ACC112 (cell line): ENCODE results near the gene EVX1.

Source experiments
- H2AFZ ChIP-seq: fragments of 200-600 bp; sonication (generic); one replicate; pipeline ENCODE4 v1.6.0; 2017; ENCODE audit warnings: antibody characterized with exemption, low read length; ENCODE audit not compliant: unreplicated experiment
- H3K27ac ChIP-seq: fragments of 200-600 bp; sonication (generic); 2 replicates; pipeline ENCODE4 v1.5.1; 2014; ENCODE audit warnings: low read depth, mild to moderate bottlenecking, antibody characterized with exemption, low read length, moderate library complexity
- H3K27me3 ChIP-seq: fragments of 200-600 bp; sonication (generic); 2 replicates; pipeline ENCODE4 v1.6.1; 2014; ENCODE audit warnings: mild to moderate bottlenecking, antibody characterized with exemption, low read length, moderate library complexity, mixed read lengths; ENCODE audit not compliant: insufficient read depth
- H3K36me3 ChIP-seq: fragments of 200-600 bp; sonication (generic); 2 replicates; pipeline ENCODE4 v1.6.1; 2016; ENCODE audit warnings: mild to moderate bottlenecking, antibody characterized with exemption, low read length, moderate library complexity, mixed read lengths; ENCODE audit not compliant: insufficient read depth
- H3K4me1 ChIP-seq: fragments of 200-600 bp; sonication (generic); one replicate; pipeline ENCODE4 v1.6.1; 2016; ENCODE audit warnings: low read length, mixed read lengths; ENCODE audit not compliant: insufficient read depth, unreplicated experiment, control insufficient read depth
- H3K4me3 ChIP-seq: fragments of 200-600 bp; sonication (generic); 2 replicates; pipeline ENCODE4 v1.5.1; 2014; ENCODE audit warnings: mild to moderate bottlenecking, low read depth, low read length
- H3K79me2 ChIP-seq: fragments of 200-600 bp; sonication (generic); one replicate; pipeline ENCODE4 v1.6.0; 2016; ENCODE audit warnings: low read length; ENCODE audit not compliant: control insufficient read depth, unreplicated experiment, insufficient read depth

The EVX1 gene

DNA sequence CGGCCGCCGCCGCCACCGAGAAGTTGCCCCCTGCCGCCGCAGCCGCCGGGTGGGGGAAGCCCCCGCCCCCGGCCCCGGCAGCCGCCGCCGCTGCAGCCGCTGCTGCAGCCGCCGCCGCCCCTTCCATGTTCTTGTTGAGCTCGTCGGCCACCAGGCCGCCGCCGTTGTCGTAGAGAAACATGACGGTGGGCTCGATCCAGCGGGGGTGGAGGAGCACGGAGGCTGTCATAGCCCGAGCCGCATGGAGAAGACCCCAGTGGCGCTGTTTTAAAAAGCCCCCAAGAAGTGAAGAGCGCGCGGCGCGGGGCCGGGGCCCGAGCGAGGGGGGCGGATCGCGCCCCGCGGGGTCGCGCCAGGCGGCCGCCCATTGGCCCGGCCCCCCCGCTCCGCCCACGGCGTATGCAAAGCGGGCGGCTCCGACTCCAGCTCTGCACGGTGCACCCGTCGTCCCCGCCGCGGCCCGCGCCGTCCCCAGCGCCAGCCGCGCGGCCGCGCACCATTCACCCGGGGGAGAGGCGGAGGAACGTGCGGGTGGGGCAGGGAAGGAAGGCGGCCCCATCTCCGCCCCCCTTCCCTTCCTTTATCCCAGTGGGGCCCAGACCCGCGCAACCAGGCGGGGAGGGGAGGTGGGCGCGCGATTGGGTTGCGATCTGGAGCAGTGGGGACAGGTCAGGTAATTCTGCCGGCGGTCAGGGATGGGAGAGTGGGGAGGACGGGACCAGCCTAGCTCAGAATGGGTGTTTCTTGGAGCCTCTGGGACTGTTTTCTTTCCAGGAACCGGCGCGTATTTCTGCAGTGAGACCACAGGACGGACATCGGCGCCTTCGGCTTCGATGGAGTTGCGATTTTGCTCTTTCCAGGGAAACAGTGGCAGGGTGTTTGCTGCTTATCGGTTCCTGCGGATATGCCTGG is 42.5 kb upstream of the EVX1 start, which contains the start of gene HOXA13:
Gene HOXA13 (minus strand): TSS at position 243 of the 912 bp plus-strand sequence. CDS start 14 bp downstream, at position 229.
- H3K27ac ChIP-seq, result no peak within 1 kb of the TSS
- no peaks in the 10 kb centered on the region for H3K79me2 ChIP-seq
- peaks cover 93% of the 10 kb centered on the region for H3K27me3 ChIP-seq

DNA sequence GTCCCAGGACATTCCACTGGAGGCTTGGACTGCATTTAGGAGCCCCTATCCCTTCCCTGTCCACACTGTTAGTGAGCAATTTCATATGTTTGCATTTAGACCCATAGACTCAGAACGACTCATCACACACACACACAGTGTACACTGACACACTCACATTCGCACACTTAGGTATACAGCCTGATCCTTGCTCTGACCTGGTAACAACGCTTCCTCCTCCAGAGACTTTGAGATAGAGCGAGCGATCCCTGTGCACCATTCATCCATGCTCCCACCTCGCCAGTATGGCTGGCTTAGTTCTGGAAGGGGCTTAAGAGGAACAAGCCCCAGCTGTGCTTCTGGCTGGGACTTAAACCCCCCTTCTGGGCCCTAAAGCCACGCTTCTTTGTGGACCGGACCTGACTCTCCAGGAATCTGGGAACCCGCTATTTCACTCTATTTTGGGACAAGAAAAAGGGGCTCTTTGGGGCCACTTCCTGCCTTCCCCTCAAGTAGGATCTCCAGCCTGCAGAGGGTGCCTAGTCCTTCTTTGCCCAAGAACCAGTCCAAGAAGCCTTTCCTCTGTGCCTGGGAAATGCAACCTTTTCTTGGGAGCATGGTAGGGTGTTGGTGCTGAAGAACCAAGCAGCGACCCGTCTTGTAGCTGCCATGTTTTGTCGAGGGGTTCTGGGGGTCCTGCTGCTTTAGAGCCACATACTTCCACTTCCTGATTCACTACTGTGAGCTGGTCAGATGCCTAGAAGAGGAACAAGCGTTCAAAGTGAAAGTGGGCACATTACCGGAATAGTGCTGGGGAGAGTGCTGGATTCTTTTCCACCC is 41.6 kb upstream of the EVX1 start:
- Histone ChIP-seq H2AFZ (no peak overlapping the region), H3K79me2 (no peaks in the 10 kb centered on the region), H3K4me1 (peaks cover 13% of the 10 kb centered on the region), H3K36me3 (no peaks in the 10 kb centered on the region), H3K4me3 (peak overlapping the region; percentile 75), H3K27ac (no peak overlapping the region), H3K27me3 (peaks cover 93% of the 10 kb centered on the region)

More for the DNA sequence above, 42.5 kb upstream of the EVX1 start, which contains the start of gene HOXA13:
- Histone ChIP-seq H3K4me3 (peak within 1 kb of the TSS; percentile 75), H2AFZ (peak within 1 kb of the TSS; percentile 39), H3K4me1 (peaks cover 5% of the 10 kb centered on the region), H3K36me3 (no peaks in the 10 kb centered on the region)

DNA sequence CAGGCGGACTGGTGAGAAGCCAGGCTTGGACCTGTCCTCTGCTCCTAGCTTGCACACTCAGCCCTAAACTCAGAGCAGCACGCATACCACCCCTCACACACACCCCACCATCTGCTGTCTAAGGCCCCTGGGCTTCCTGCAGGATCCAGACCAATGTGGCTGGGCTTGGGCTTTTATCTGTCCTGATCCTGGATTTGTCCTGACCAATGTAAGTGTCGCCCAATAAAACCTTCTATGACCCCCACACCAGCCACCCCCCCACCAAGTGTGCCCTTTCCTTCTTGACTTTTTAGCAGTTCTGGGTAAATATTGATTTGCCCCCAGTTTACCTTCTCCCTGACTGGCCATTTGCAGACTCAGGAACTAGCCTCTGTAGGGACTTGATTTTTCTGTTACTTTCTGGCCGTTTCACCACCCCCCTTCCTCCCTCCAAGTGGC is 41.0 kb upstream of the EVX1 start:
- H3K27me3 ChIP-seq, result peaks cover 95% of the 10 kb centered on the region
- H3K4me3 ChIP-seq, result no peak overlapping the region
- no peak overlapping the region for H2AFZ ChIP-seq

DNA sequence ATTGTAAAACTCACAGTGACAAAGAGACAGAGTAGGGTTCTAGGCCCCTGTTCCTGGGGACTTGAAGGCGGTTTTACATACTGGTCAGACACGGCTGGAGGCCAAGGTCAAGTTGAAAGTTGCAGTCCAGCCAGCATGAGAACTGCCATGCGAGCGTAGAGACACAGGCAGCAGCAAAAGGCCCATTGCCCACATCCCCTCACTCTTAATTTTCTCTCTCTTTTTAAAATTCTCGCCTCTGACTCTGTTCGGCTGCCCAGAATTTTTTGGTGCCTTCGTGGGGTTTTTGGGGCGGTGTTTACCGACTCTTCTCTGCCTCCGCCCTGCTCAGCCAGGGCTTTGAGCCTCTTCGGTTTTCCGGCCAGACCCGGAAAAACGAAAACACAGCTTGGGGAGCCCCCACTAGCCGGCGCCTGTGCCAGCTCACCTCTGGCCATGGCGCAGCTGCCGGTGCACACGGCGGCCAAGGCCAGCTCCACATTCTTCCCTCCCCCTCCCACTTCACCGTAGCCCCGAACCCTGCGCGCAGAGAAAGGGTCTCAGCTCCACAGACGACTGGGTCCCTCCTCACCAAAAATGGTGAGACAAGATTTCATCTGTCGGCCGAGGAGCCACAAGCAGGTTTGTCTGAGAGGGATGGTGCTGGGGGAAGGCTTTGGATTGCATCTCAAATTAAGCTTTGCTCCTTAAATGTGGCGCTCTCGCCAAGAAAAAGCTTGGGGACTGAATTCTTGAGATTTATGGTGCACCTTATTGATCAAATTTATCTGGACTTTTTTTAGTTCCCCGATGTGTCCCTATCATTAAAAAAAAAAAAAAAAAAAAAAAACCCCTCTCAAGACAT is 40.4 kb upstream of the EVX1 start:
- H2AFZ ChIP-seq, result no peak overlapping the region
- H3K27ac ChIP-seq, result no peak overlapping the region
- H3K79me2 ChIP-seq, result no peaks in the 10 kb centered on the region
- H3K27me3 ChIP-seq, result peaks cover 95% of the 10 kb centered on the region
- H3K4me3 ChIP-seq, result no peak overlapping the region
- no peaks in the 10 kb centered on the region for H3K36me3 ChIP-seq
- peaks cover 13% of the 10 kb centered on the region for H3K4me1 ChIP-seq

More for the DNA sequence above, 41.0 kb upstream of the EVX1 start:
- Histone ChIP-seq H3K79me2 (no peaks in the 10 kb centered on the region), H3K36me3 (no peaks in the 10 kb centered on the region), H3K27ac (no peak overlapping the region), H3K4me1 (peaks cover 13% of the 10 kb centered on the region)

DNA sequence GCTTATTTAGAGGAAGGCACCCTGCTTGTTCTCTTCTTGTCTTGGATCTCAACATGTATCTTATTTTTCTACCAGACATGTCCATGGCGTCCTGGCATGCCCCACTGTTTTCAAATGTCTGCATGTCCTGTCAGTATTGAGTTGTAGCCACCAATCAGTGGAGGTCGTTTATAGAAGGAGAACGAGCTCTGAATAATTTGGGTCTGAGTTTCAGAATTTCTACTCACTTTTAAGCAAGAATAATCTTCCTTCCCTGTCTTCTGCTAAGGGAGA is 39.8 kb upstream of the EVX1 start:
- no peak overlapping the region for H2AFZ ChIP-seq
- no peaks in the 10 kb centered on the region for H3K36me3 ChIP-seq
- H3K4me3 ChIP-seq, result no peak overlapping the region
- peaks cover 95% of the 10 kb centered on the region for H3K27me3 ChIP-seq
- H3K79me2 ChIP-seq, result no peaks in the 10 kb centered on the region
- H3K4me1 ChIP-seq, result peaks cover 13% of the 10 kb centered on the region
- H3K27ac ChIP-seq, result no peak overlapping the region

DNA sequence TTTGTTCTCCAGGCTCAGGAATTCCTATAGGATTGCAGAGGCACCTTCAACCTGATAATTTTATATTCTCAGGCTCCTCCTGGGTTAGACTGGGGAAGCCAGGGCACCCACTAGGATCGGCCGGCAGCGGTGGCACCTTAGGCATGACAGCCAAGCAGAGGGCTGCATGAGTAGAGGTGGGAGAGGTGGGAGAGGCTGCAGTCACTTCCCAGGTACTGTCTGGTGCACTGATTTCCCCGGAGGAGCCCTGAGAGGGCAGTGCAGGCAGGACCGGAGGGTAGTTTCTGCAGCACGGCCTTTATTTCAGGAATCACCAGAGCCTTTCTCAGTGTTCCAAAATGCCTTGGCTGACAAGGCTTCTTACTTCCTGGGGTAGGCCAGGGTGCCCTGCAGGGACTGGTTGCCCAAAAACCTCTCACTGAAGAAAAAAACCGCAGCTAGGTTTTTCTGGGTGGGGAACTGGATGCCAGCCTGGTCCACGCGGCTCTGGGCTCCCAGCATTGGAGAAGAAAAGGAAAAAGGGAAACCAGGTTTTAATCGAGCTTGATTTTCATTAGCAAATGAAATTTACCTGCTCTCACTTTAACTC is 39.1 kb upstream of the EVX1 start:
- Histone ChIP-seq H3K4me3 (no peak overlapping the region), H2AFZ (no peak overlapping the region), H3K4me1 (peaks cover 13% of the 10 kb centered on the region), H3K36me3 (no peaks in the 10 kb centered on the region), H3K79me2 (no peaks in the 10 kb centered on the region), H3K27me3 (peaks cover 92% of the 10 kb centered on the region), H3K27ac (no peak overlapping the region)

DNA sequence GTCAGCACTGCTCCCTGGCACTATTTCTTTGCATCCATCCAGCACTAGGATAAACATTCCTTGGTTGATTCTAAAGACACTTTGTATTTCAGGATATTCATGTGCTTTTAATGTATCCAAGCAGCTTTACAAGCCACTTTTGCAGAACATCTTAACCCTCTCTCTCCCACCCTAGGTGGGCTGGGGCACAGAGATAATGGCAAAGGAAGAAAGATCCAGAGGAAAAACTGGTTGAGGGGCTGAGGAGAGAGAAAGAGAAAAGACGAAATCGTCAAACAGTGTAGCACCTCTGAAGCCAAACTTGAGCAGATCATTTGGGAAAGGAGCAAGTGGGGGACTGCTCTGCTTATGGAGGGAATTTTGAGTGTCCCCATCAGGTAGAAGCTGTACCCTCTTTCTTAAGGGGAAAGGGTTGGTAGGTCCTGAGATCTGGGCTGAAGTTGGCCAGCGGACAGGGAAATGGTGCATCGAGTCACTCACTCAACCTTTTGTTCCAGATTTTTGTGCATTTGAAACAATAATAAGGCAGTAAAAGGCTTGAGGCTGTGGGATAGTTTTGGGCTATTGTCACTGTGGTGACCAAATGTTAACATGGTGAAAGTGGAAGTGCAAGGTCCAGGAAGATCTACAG is 38.5 kb upstream of the EVX1 start:
- H3K36me3 ChIP-seq, result no peaks in the 10 kb centered on the region
- no peak overlapping the region for H2AFZ ChIP-seq
- H3K27ac ChIP-seq, result no peak overlapping the region
- H3K4me3 ChIP-seq, result 0 out of 2 replicates have a peak overlapping the region, but pooled peaks have one; percentile 65
- H3K27me3 ChIP-seq, result peaks cover 86% of the 10 kb centered on the region
- no peaks in the 10 kb centered on the region for H3K79me2 ChIP-seq
- peaks cover 13% of the 10 kb centered on the region for H3K4me1 ChIP-seq

DNA sequence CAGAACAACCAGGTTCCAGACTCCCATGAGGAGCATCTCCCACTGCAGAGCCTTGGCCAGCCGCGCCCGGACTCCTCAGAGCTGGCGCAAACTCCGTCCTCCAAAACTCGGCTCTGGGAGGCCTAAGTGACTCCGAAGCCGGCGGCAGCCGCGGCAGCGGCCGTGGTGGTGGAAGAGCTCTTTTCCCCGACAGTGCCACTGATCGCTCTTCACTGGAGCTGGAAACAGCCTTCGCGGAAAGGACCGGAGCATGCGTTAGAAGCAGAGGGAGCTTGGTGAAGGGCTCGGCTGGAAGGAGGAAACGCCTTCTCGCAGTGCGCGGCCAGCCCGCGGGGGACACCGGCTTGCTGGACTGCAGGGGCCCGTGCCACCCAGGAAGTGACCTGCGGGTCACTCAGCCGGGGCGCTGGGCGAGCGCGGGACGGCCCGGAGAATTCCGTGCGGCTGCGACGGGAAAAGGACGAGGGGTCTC is 37.7 kb upstream of the EVX1 start:
- H3K36me3 ChIP-seq, result no peaks in the 10 kb centered on the region
- no peak overlapping the region for H3K27ac ChIP-seq
- peaks cover 81% of the 10 kb centered on the region for H3K27me3 ChIP-seq
- H3K79me2 ChIP-seq, result no peaks in the 10 kb centered on the region
- peak overlapping the region; percentile 65 for H3K4me3 ChIP-seq
- peak overlapping the region; percentile 70 for H2AFZ ChIP-seq
- H3K4me1 ChIP-seq, result peaks cover 13% of the 10 kb centered on the region

DNA sequence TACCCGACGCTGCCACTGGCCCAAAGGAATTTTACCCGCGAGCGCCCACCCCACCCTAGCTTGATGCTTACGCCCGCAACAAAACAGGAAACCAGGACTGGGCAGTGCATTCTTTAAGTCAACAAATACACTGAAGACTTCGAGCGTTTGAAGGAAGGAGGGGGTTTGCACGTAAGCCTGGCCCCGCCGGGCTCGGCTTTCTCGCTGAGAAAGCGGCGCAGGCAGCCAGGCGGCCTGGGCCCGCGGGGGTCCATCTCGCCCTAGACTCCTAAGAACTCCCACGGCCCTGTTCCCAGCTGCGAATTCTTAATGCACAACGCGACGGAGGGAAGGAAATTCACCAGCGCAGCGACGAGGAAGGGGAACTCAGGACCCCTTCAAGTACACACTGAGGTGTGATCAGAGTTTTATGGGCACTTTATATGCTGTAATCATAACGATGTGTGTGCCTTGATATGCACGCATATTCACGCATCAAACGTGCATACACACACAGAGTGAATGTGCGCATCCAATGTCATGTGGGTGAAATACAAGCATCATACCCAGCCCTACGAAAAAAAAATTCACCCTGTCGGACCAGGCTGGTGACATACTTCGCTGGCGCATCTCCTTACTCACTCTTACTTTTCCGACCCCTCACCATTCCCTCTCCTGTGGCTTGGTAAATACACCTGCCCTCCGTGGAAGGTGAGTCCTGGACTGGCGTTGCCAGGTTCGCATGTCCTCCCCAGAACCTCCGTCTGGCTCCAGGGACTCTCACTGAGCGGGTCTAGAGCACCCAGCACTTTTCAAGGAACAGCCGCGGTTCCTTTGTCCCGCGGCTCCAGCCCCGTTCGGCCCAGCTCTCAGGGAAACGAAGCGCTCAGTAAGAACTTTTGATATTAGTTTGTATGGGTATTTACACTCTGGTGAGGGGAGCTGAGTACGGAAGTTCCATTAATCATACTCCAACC is 37.0 kb upstream of the EVX1 start:
- Histone ChIP-seq H3K36me3 (no peaks in the 10 kb centered on the region), H3K27ac (no peak overlapping the region), H3K27me3 (peaks cover 75% of the 10 kb centered on the region), H2AFZ (no peak overlapping the region), H3K79me2 (no peaks in the 10 kb centered on the region), H3K4me1 (peaks cover 13% of the 10 kb centered on the region), H3K4me3 (peak overlapping the region; percentile 65)
